Measurements from ENCODE around the gene LAP3. TPM values are rescaled to one million over a fixed set of nuclear protein-coding genes. Genes with fewer than 3 reads are reported as not detected.

The LAP3 gene
- total RNA-seq, 2 experiments from 2014 or later = 101 to 111 TPM

- no TSS peak for BruUV-seq (replicated peaks)
- DNase-seq (ENCODE audit: low spot score) = no peak
- no peaks in the 10 kb centered on the region for H3K79me2 ChIP-seq (ENCODE audit: insufficient read depth, low read depth, low read length)
- intact Hi-C loops (cut with micrococcal nuclease; ENCODE audit: unreplicated experiment) = loop anchor here (5.0 kb wide), 2 partner anchors 51 to 816 kb away; no protein-coding TSS in a partner anchor
- H3K4me3 ChIP-seq (ENCODE audit: low read depth, low read length, poor library complexity, severe bottlenecking) = no peak overlapping the region
- H4K20me1 ChIP-seq (ENCODE audit: insufficient read depth, low read length) = no peaks in the 10 kb centered on the region
- no peak overlapping the region for H2AFZ ChIP-seq (ENCODE audit: low read length)
- H3K4me1 ChIP-seq (ENCODE audit: insufficient read depth, low read length, poor library complexity, severe bottlenecking) = no peaks in the 10 kb centered on the region
- no peaks in the 10 kb centered on the region for H3K9me2 ChIP-seq (ENCODE audit: insufficient read depth, low read length)
- H3K4me2 ChIP-seq (ENCODE audit: low read length) = no peak overlapping the region
- ChIA-PET CTCF (ENCODE audit: unreplicated experiment) (interaction anchor here (0.6 to 1.0 kb wide), 2 partner anchors 27 to 262 kb away, joined by 3 read pairs; no protein-coding TSS in a partner anchor), POLR2A (interaction anchor here (0.8 to 1.4 kb wide), 2 partner anchors 7 to 74 kb away, joined by 3 read pairs; no protein-coding TSS in a partner anchor)
- H3K9me3 ChIP-seq (ENCODE audit: low read length) = no peaks in the 10 kb centered on the region
- no peaks in the 10 kb centered on the region for H3K36me3 ChIP-seq (ENCODE audit: insufficient read depth, low read length)
- no peak for TF ChIP-seq EZH2phosphoT487 (IDR thresholded peaks at IDR 0.05; ENCODE audit: borderline replicate concordance, low read depth, low read length)
- TF ChIP-seq CTCF (conservative IDR thresholded peaks at IDR 0.05; ENCODE audit: low read length) = no peak
- H3K27ac ChIP-seq (ENCODE audit: low read depth, low read length, poor library complexity, severe bottlenecking) = no peak overlapping the region
Observed at GRCh38 chr4:17546222-17546621, 30.8 kb upstream of the LAP3 start.

DNA sequence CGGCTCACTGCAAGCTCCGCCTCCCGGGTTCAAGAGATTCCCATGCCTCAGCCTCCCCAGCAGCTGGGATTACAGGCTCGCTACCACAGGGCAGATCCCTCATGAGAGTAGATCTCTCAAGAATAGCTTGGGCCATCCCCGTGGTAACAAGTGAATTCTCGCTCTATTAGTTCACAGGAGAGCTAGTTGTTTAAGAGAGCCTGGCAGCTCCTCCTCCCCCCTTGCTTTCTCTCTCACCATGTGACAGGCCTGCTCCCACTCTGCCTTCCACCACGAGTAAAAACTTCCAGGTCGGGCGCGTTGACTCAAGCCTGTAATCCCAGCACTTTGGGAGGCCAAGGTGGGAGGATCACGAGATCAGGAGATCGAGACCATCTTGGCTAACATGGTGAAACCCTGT, 30.3 kb upstream of the LAP3 start:
- no TSS peak for BruUV-seq (replicated peaks)
- ChIA-PET POLR2A (interaction anchor here (0.6 to 1.4 kb wide), 2 partner anchors 8 to 415 kb away, joined by 3 to 4 read pairs; no protein-coding TSS in a partner anchor), CTCF (ENCODE audit: unreplicated experiment) (interaction anchor here (0.6 to 1.0 kb wide), 2 partner anchors 27 to 262 kb away, joined by 3 read pairs; no protein-coding TSS in a partner anchor)
- no peak for DNase-seq (ENCODE audit: low spot score)
- TF ChIP-seq CTCF (conservative IDR thresholded peaks at IDR 0.05; ENCODE audit: low read length) = no peak
- TF ChIP-seq EZH2phosphoT487 (IDR thresholded peaks at IDR 0.05; ENCODE audit: borderline replicate concordance, low read depth, low read length) = no peak
- H3K36me3 ChIP-seq (ENCODE audit: insufficient read depth, low read length) = no peaks in the 10 kb centered on the region
- intact Hi-C loops (cut with micrococcal nuclease; ENCODE audit: unreplicated experiment) = loop anchor here (5.0 kb wide), 2 partner anchors 51 to 816 kb away; no protein-coding TSS in a partner anchor
- no peaks in the 10 kb centered on the region for H3K4me1 ChIP-seq (ENCODE audit: insufficient read depth, low read length, poor library complexity, severe bottlenecking)
- no peak overlapping the region for H2AFZ ChIP-seq (ENCODE audit: low read length)
- H3K4me3 ChIP-seq (ENCODE audit: low read depth, low read length, poor library complexity, severe bottlenecking) = no peak overlapping the region
- H3K79me2 ChIP-seq (ENCODE audit: insufficient read depth, low read depth, low read length) = no peaks in the 10 kb centered on the region
- H3K4me2 ChIP-seq (ENCODE audit: low read length) = no peak overlapping the region
- no peak overlapping the region for H3K27ac ChIP-seq (ENCODE audit: low read depth, low read length, poor library complexity, severe bottlenecking)
- H4K20me1 ChIP-seq (ENCODE audit: insufficient read depth, low read length) = no peaks in the 10 kb centered on the region
- no peaks in the 10 kb centered on the region for H3K9me2 ChIP-seq (ENCODE audit: insufficient read depth, low read length)
- H3K9me3 ChIP-seq (ENCODE audit: low read length) = no peaks in the 10 kb centered on the region

- Histone ChIP-seq H3K4me1 (ENCODE audit: insufficient read depth, low read length, poor library complexity, severe bottlenecking) (no peaks in the 10 kb centered on the region), H3K79me2 (ENCODE audit: insufficient read depth, low read depth, low read length) (no peaks in the 10 kb centered on the region), H2AFZ (ENCODE audit: low read length) (no peak overlapping the region), H3K4me3 (ENCODE audit: low read depth, low read length, poor library complexity, severe bottlenecking) (no peak overlapping the region), H4K20me1 (ENCODE audit: insufficient read depth, low read length) (no peaks in the 10 kb centered on the region), H3K4me2 (ENCODE audit: low read length) (no peak overlapping the region), H3K36me3 (ENCODE audit: insufficient read depth, low read length) (no peaks in the 10 kb centered on the region), H3K9me3 (ENCODE audit: low read length) (no peaks in the 10 kb centered on the region), H3K9me2 (ENCODE audit: insufficient read depth, low read length) (no peaks in the 10 kb centered on the region), H3K27ac (ENCODE audit: low read depth, low read length, poor library complexity, severe bottlenecking) (no peak overlapping the region)
- intact Hi-C loops (cut with micrococcal nuclease; ENCODE audit: unreplicated experiment) = loop anchor here (5.0 kb wide), 1 partner anchor 1042 kb away; no protein-coding TSS in a partner anchor
- no peak for TF ChIP-seq CTCF (conservative IDR thresholded peaks at IDR 0.05; ENCODE audit: low read length)
- no peak for TF ChIP-seq EZH2phosphoT487 (IDR thresholded peaks at IDR 0.05; ENCODE audit: borderline replicate concordance, low read depth, low read length)
- no TSS peak for BruUV-seq (replicated peaks)
- DNase-seq (ENCODE audit: low spot score) = no peak
- ChIA-PET CTCF (ENCODE audit: unreplicated experiment) (no interaction called here), POLR2A (interaction anchor here (1.1 kb wide), 1 partner anchor 64 kb away, joined by 3 read pairs; the partner anchor contains the start of gene MED28)
Observed at GRCh38 chr4:17550549-17550948, 26.4 kb upstream of the LAP3 start.
